ENCODE results near the gene EIF5. TPM values are rescaled to one million over a fixed set of nuclear protein-coding genes. Genes with fewer than 3 reads are reported as not detected.
"Not testable (repeated sequence)": the region's sequence is repeated elsewhere in the genome, so short reads cannot be mapped to it uniquely, and the experiment has no call there.

EIF5 gene
- total and polyA plus RNA-seq, 4 donors = 121 to 435 (median 192) TPM

GRCh38 chr14:103354141-103354540 lies 20.1 kb downstream of the EIF5 start (continued):
- TF ChIP-seq, protein P1, sequence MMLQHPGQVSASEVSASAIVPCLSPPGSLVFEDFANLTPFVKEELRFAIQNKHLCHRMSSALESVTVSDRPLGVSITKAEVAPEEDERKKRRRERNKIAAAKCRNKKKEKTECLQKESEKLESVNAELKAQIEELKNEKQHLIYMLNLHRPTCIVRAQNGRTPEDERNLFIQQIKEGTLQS (IDR thresholded peaks at IDR 0.05) = no peak
- no peak for TF ChIP-seq GABPA (IDR thresholded peaks at IDR 0.05 in 1 of 2, conservative IDR thresholded peaks at IDR 0.05 in 1 of 2)
- TF ChIP-seq FOXA2 (IDR thresholded peaks at IDR 0.05) = no peak
- TF ChIP-seq YY1 (IDR thresholded peaks at IDR 0.05) = no peak

DNA sequence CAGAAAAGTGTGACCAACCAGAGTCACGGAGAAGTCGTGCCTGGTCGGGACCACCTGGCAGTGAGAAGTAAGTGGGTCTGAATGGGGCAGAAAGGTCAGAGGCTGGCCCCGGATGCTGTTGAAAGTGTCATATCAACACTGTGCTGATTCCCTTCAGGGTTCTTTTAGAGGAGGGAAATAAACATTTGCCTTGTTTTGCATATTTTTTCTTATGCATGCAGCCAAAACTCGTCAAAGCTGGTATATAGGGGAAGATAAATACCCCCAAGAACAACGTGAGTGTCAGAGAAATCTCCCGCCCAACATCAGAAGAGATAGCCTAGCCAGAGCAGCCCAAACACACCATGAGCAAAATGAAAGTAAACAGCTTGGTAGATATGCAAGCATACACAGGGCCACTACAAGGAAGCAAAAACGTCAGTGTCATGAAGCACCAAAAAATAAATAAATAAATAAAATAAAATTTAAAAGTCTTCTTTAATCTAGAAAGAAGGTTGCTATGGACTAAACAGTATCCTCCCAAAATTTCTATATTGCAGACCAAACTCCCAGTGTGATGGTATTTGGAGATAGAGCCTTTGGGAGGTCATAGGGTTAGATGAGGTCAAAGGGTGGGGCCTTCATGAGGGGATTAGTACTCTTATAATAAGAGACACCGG lies 22.1 kb downstream of the EIF5 start:
- Histone ChIP-seq H3K9me3 (ENCODE audit: control insufficient read depth in 4 of 4, low read length in 3 of 4) (no peaks in the 10 kb centered on the region), H3K9ac (ENCODE audit: low read depth in 1 of 2, low read length in 2 of 2) (no peak overlapping the region), H3K36me3 (ENCODE audit: control insufficient read depth in 4 of 4, insufficient read depth in 3 of 4, low read depth in 1 of 4, low read length in 3 of 4) (no peaks in the 10 kb centered on the region), H3K4me1 (ENCODE audit: control insufficient read depth in 4 of 4, insufficient read depth in 4 of 4, low read length in 3 of 4) (peaks cover 0 to 2% (median 0%) of the 10 kb centered on the region in 4 donors), H3K4me3 (ENCODE audit: low read depth in 1 of 3, low read length in 3 of 3) (no peak overlapping the region), H3K27me3 (ENCODE audit: control insufficient read depth in 4 of 4, insufficient read depth in 4 of 4, low read length in 3 of 4) (no peaks in the 10 kb centered on the region), H3K27ac (ENCODE audit: low read depth in 1 of 2, low read length in 2 of 2) (no peak overlapping the region)
- no peak for DNase-seq (ENCODE audit: low spot score)
- 53% methylated on average over 9 of the region's 9 CpGs for WGBS
- TF ChIP-seq YY1 (IDR thresholded peaks at IDR 0.05) = no peak
- TF ChIP-seq RAD21 (IDR thresholded peaks at IDR 0.05) = peak in 1 of 2 donors; percentile 9

- H3K9me3 ChIP-seq (ENCODE audit: control insufficient read depth in 4 of 4, low read length in 3 of 4); H3K9ac ChIP-seq (ENCODE audit: low read depth in 1 of 2, low read length in 2 of 2); H3K4me1 ChIP-seq (ENCODE audit: control insufficient read depth in 4 of 4, insufficient read depth in 4 of 4, low read length in 3 of 4); H3K27ac ChIP-seq (ENCODE audit: low read depth in 1 of 2, low read length in 2 of 2); H3K36me3 ChIP-seq (ENCODE audit: control insufficient read depth in 4 of 4, insufficient read depth in 3 of 4, low read depth in 1 of 4, low read length in 3 of 4); H3K27me3 ChIP-seq (ENCODE audit: control insufficient read depth in 4 of 4, insufficient read depth in 4 of 4, low read length in 3 of 4); H3K4me3 ChIP-seq (ENCODE audit: low read depth in 1 of 3, low read length in 3 of 3); DNase-seq (ENCODE audit: low spot score): not testable (repeated sequence)
- WGBS = 92% methylated on average over 10 of the region's 10 CpGs
These were observed 23.5 kb downstream of the EIF5 start for GRCh38 chr14:103357552-103357951.

DNA sequence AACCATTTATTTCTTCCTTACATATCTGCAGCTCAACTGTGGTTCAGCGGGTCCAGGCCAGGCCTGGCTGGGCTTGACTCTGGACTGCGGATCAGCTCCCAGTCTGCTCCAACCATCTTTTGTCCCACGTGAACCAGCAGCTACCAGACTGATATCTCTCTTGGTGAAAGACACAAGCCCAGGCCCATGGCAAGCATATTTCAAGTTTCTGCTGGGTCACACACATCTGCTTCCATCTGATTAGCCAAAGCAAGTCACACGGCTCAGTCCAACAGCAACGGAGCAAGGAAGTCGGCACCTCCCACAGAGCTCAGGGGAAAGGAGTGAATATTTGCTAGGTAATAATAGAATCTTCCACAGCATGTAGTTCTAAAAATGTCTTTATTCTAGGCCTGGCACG lies 26.5 kb downstream of the EIF5 start:
- H3K27ac ChIP-seq (ENCODE audit: low read depth in 1 of 2, low read length in 2 of 2) = no peak overlapping the region
- no peak overlapping the region for H3K4me3 ChIP-seq (ENCODE audit: low read depth in 1 of 3, low read length in 3 of 3)
- WGBS = 89% methylated on average over 7 of the region's 7 CpGs
- H3K36me3 ChIP-seq (ENCODE audit: control insufficient read depth in 4 of 4, insufficient read depth in 3 of 4, low read depth in 1 of 4, low read length in 3 of 4) = no peaks in the 10 kb centered on the region
- TF ChIP-seq YY1 (IDR thresholded peaks at IDR 0.05) (no peak), JUND (IDR thresholded peaks at IDR 0.05) (no peak), EGR1 (IDR thresholded peaks at IDR 0.05; ENCODE audit: low read depth in 2 of 2) (no peak), RAD21 (IDR thresholded peaks at IDR 0.05) (no peak), GABPA (IDR thresholded peaks at IDR 0.05 in 1 of 2, conservative IDR thresholded peaks at IDR 0.05 in 1 of 2) (no peak), FOXA1 (IDR thresholded peaks at IDR 0.05) (no peak), REST (IDR thresholded peaks at IDR 0.05) (no peak), TAF1 (conservative IDR thresholded peaks at IDR 0.05) (no peak), NR2F2 (IDR thresholded peaks at IDR 0.05) (no peak), RXRA (IDR thresholded peaks at IDR 0.05) (no peak), HNF4A (conservative IDR thresholded peaks at IDR 0.05) (no peak), FOXA2 (IDR thresholded peaks at IDR 0.05) (no peak), SP1 (IDR thresholded peaks at IDR 0.05) (no peak), HNF4G (IDR thresholded peaks at IDR 0.05) (no peak)
- TF ChIP-seq, protein P2, sequence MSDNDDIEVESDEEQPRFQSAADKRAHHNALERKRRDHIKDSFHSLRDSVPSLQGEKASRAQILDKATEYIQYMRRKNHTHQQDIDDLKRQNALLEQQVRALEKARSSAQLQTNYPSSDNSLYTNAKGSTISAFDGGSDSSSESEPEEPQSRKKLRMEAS (IDR thresholded peaks at IDR 0.05) = no peak
- TF ChIP-seq, protein P3, sequence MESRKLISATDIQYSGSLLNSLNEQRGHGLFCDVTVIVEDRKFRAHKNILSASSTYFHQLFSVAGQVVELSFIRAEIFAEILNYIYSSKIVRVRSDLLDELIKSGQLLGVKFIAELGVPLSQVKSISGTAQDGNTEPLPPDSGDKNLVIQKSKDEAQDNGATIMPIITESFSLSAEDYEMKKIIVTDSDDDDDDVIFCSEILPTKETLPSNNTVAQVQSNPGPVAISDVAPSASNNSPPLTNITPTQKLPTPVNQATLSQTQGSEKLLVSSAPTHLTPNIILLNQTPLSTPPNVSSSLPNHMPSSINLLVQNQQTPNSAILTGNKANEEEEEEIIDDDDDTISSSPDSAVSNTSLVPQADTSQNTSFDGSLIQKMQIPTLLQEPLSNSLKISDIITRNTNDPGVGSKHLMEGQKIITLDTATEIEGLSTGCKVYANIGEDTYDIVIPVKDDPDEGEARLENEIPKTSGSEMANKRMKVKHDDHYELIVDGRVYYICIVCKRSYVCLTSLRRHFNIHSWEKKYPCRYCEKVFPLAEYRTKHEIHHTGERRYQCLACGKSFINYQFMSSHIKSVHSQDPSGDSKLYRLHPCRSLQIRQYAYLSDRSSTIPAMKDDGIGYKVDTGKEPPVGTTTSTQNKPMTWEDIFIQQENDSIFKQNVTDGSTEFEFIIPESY (IDR thresholded peaks at IDR 0.05) = no peak
- TF ChIP-seq, protein P1 (IDR thresholded peaks at IDR 0.05) = no peak
- TF ChIP-seq, protein P4, sequence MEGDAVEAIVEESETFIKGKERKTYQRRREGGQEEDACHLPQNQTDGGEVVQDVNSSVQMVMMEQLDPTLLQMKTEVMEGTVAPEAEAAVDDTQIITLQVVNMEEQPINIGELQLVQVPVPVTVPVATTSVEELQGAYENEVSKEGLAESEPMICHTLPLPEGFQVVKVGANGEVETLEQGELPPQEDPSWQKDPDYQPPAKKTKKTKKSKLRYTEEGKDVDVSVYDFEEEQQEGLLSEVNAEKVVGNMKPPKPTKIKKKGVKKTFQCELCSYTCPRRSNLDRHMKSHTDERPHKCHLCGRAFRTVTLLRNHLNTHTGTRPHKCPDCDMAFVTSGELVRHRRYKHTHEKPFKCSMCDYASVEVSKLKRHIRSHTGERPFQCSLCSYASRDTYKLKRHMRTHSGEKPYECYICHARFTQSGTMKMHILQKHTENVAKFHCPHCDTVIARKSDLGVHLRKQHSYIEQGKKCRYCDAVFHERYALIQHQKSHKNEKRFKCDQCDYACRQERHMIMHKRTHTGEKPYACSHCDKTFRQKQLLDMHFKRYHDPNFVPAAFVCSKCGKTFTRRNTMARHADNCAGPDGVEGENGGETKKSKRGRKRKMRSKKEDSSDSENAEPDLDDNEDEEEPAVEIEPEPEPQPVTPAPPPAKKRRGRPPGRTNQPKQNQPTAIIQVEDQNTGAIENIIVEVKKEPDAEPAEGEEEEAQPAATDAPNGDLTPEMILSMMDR (IDR thresholded peaks at IDR 0.05; ENCODE audit: low read depth, low read length, missing input control) = no peak
- H3K9ac ChIP-seq (ENCODE audit: low read depth in 1 of 2, low read length in 2 of 2) = no peak overlapping the region
- H3K4me1 ChIP-seq (ENCODE audit: control insufficient read depth in 4 of 4, insufficient read depth in 4 of 4, low read length in 3 of 4) = peaks cover 0 to 2% (median 0%) of the 10 kb centered on the region in 4 donors
- H3K27me3 ChIP-seq (ENCODE audit: control insufficient read depth in 4 of 4, insufficient read depth in 4 of 4, low read length in 3 of 4) = no peaks in the 10 kb centered on the region
- peak; percentile 70 for DNase-seq (ENCODE audit: low spot score)
- H3K9me3 ChIP-seq (ENCODE audit: control insufficient read depth in 4 of 4, low read length in 3 of 4) = peaks cover 0 to 3% (median 1%) of the 10 kb centered on the region in 4 donors

Data from liver (tissue), 9 donors.